AG09319 (cell line): Measurements from ENCODE around the gene NSUN6.

Source experiments
- DNase-seq: peaks from one replicate; pipeline ENCODE4 v3.0.0-alpha.2; 2010; ENCODE audit warnings: low read depth; ENCODE audit errors: extremely low read depth
- CTCF ChIP-seq: IDR thresholded peaks from 2 replicates; pipeline ENCODE4 v1.5.1; 2011; ENCODE audit warnings: low read depth, mild to moderate bottlenecking, inconsistent platforms, low read length, moderate library complexity

The NSUN6 gene

GRCh38 chr10:18566177-18566576 is 85.2 kb downstream of the NSUN6 start:
- DNase-seq, result no peak
- no peak for TF ChIP-seq CTCF

GRCh38 chr10:18565006-18565405 is 86.4 kb downstream of the NSUN6 start:
- TF ChIP-seq CTCF, result no peak
- DNase-seq, result no peak

GRCh38 chr10:18563003-18563726 is 88.2 kb downstream of the NSUN6 start:
- no peak for DNase-seq
- TF ChIP-seq CTCF, result no peak

GRCh38 chr10:18561861-18562551 is 89.4 kb downstream of the NSUN6 start:
- no peak for DNase-seq
- no peak for TF ChIP-seq CTCF

- DNase-seq, result no peak
- no peak for TF ChIP-seq CTCF
These were observed 93.4 kb downstream of the NSUN6 start for GRCh38 chr10:18557960-18558359.

GRCh38 chr10:18556522-18557147 is 94.8 kb downstream of the NSUN6 start:
- TF ChIP-seq CTCF, result no peak
- no peak for DNase-seq

GRCh38 chr10:18554479-18554878 is 96.9 kb downstream of the NSUN6 start:
- DNase-seq, result no peak
- no peak for TF ChIP-seq CTCF
